ENCODE data around the gene TP53TG5. TPM values are rescaled to one million over a fixed set of nuclear protein-coding genes. Genes with fewer than 3 reads are reported as not detected.

Gene TP53TG5
- total RNA-seq, 3 donors from 2014 or later (not counting 1 experiment from before 2014, with no cell fraction given): 0.14 TPM; not detected in 2

GRCh38 chr20:45372241-45372640, 5.9 kb downstream of the TP53TG5 start:
- Mint-ChIP-seq H3K4me3 (peak overlapping the region; percentile 76), H3K9me3 (no peaks in the 10 kb centered on the region), H3K27me3 (ENCODE audit: low read depth in 2 of 2) (no peaks in the 10 kb centered on the region), H3K27ac (peak overlapping the region; percentile 84 to 93), H3K4me1 (peaks cover 27 to 35% of the 10 kb centered on the region in 2 donors), H3K36me3 (peaks cover 9% of the 10 kb centered on the region)
- H3K4me3 ChIP-seq (ENCODE audit: low read length): no peak overlapping the region
- no peak for TF ChIP-seq CTCF (IDR thresholded peaks at IDR 0.05)
- H3K27me3 ChIP-seq (ENCODE audit: control insufficient read depth, insufficient read depth, low read length): no peaks in the 10 kb centered on the region
- intact Hi-C loops (cut with micrococcal nuclease): no loop called here
- peaks cover 38% of the 10 kb centered on the region for H3K4me1 ChIP-seq (ENCODE audit: control insufficient read depth, insufficient read depth, low read length)
- no peaks in the 10 kb centered on the region for H3K9me3 ChIP-seq (ENCODE audit: control insufficient read depth, insufficient read depth, low read length)
- H3K27ac ChIP-seq (ENCODE audit: low read length): no peak overlapping the region
- ATAC-seq (no peak), DNase-seq (no peak)
- H3K36me3 ChIP-seq (ENCODE audit: control insufficient read depth, insufficient read depth, low read length): peaks cover 12% of the 10 kb centered on the region
- 95% methylated on average over 10 of the region's 10 CpGs for WGBS (ENCODE audit: insufficient coverage)

- no peak for DNase-seq
- no peaks in the 10 kb centered on the region for H3K27me3 ChIP-seq (ENCODE audit: control insufficient read depth, insufficient read depth, low read length)
- no peak for ATAC-seq
- peaks cover 39% of the 10 kb centered on the region in 2 donors for H3K4me1 Mint-ChIP-seq
- no peak overlapping the region for H3K27ac ChIP-seq (ENCODE audit: low read length)
- intact Hi-C loops (cut with micrococcal nuclease): no loop called here
- H3K27ac Mint-ChIP-seq: peak overlapping the region; percentile 84 to 93
- H3K4me3 Mint-ChIP-seq: no peak overlapping the region
- H3K9me3 Mint-ChIP-seq: no peaks in the 10 kb centered on the region
- peaks cover 9% of the 10 kb centered on the region for H3K36me3 Mint-ChIP-seq
- no peaks in the 10 kb centered on the region for H3K9me3 ChIP-seq (ENCODE audit: control insufficient read depth, insufficient read depth, low read length)
- H3K4me1 ChIP-seq (ENCODE audit: control insufficient read depth, insufficient read depth, low read length): peaks cover 46% of the 10 kb centered on the region
- peaks cover 28% of the 10 kb centered on the region for H3K36me3 ChIP-seq (ENCODE audit: control insufficient read depth, insufficient read depth, low read length)
- no peak for TF ChIP-seq CTCF (IDR thresholded peaks at IDR 0.05)
- H3K4me3 ChIP-seq (ENCODE audit: low read length): no peak overlapping the region
- no peaks in the 10 kb centered on the region for H3K27me3 Mint-ChIP-seq (ENCODE audit: low read depth in 2 of 2)
- WGBS (ENCODE audit: insufficient coverage): 95% methylated on average over 3 of the region's 3 CpGs
Measured at GRCh38 chr20:45370571-45371160, 7.5 kb downstream of the TP53TG5 start.

- no peak for TF ChIP-seq CTCF (IDR thresholded peaks at IDR 0.05)
- H3K27me3 Mint-ChIP-seq (ENCODE audit: low read depth in 2 of 2): no peaks in the 10 kb centered on the region
- peaks cover 50 to 58% of the 10 kb centered on the region in 2 donors for H3K4me1 Mint-ChIP-seq
- H3K36me3 Mint-ChIP-seq: peaks cover 9% of the 10 kb centered on the region
- no peaks in the 10 kb centered on the region for H3K9me3 Mint-ChIP-seq
- intact Hi-C loops (cut with micrococcal nuclease): no loop called here
- Histone ChIP-seq H3K36me3 (ENCODE audit: control insufficient read depth, insufficient read depth, low read length) (peaks cover 31% of the 10 kb centered on the region), H3K27ac (ENCODE audit: low read length) (peak overlapping the region; percentile 65), H3K4me3 (ENCODE audit: low read length) (no peak overlapping the region), H3K9me3 (ENCODE audit: control insufficient read depth, insufficient read depth, low read length) (no peaks in the 10 kb centered on the region), H3K4me1 (ENCODE audit: control insufficient read depth, insufficient read depth, low read length) (peaks cover 44% of the 10 kb centered on the region), H3K27me3 (ENCODE audit: control insufficient read depth, insufficient read depth, low read length) (no peaks in the 10 kb centered on the region)
- WGBS (ENCODE audit: insufficient coverage): 29% methylated on average over 6 of the region's 6 CpGs
- H3K27ac Mint-ChIP-seq: peak overlapping the region; percentile 83 to 88
- H3K4me3 Mint-ChIP-seq: peak overlapping the region; percentile 67
- ATAC-seq (peak in 2 of 3 donors; percentile 28 to 51), DNase-seq (peak in 1 of 2 donors; percentile 72)
Measured at GRCh38 chr20:45368221-45368980, 9.7 kb downstream of the TP53TG5 start.
